ACHN (cell line): ENCODE results near the gene PRICKLE2.
"Not testable (repeated sequence)": the region's sequence is repeated elsewhere in the genome, so short reads cannot be mapped to it uniquely, and the experiment has no call there.

Experiments
- DNase-seq: peaks from one replicate; pipeline ENCODE4 v3.0.0-alpha.2; 2015
- in situ Hi-C: cut with HindIII; loops from 2 replicates; pipeline ENCODE4 v1.10.0; 2017; ENCODE audit warnings: low sequenced_read_pairs, low pct_ligation_motif_present, low pct_unique_long_range_greater_than_20kb

PRICKLE2 gene

GRCh38 chr3:64097920-64098319, 127.3 kb downstream of the PRICKLE2 start:
- DNase-seq, result no peak
- in situ Hi-C loops, result no loop called here

DNA sequence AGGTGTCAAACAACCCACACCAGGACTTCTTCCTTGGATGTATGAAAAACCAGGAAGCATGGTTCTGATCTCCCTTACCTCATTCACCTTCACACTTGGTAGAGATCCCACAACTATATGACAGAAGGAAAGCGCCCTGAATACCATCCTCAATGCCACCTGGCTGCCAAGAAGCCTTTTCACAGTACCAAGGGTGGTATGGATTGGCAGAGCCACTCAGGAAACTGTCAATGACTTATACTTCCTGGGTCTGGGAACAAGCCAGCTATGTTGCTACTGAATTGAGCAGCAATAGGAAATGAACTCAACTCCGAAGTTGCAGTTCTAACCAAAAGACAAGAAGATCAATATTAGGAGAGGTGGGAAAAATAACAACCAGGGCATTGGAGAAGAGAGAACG, 129.5 kb downstream of the PRICKLE2 start:
- DNase-seq, result no peak
- in situ Hi-C loops, result no loop called here

- in situ Hi-C loops, result no loop called here
- DNase-seq, result no peak
These were observed 130.6 kb downstream of the PRICKLE2 start for GRCh38 chr3:64094713-64095079.

DNA sequence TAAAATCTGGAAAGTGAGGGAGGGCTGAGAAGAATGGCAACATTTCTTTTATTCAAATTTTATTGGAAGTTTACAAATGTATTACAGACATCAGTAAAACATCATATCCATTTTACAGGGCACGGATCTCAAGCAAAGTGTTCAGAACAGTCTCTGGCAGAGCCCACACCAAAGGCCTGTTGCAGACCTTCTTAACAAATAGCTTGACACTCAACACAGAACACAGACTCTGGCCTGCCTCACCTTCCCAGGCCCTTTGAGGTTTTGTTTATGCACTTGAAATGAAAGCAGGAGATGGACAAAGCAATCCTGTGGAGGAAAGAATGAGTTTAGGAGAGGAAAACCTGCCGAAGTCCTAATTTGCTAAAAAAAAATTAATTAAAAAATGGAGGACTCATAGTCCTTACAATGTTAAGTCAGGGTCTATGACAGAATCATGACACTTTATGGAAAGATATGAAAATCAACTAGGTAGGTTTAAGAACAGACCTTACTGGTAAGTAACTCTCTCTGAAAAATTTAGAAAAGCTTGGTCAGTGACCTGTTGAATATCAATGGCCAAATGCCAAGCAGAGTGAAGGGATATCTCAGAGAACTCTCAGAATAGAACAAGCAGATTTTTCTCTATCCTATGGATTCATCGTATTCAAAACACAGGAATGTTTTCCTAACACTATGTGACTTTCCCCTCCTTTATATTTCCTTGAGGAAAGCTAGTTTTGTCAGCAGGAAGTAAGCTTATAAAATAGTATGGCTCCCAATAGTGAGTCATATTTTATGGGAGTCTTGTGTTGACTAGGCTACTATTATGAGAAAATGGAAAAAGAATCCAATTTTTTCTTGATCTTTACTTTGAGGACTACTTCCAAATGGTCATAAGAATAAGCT, 131.2 kb downstream of the PRICKLE2 start:
- DNase-seq, result no peak
- in situ Hi-C loops, result no loop called here

- no peak for DNase-seq
- in situ Hi-C loops, result no loop called here
These were observed 132.1 kb downstream of the PRICKLE2 start for GRCh38 chr3:64093211-64093610.

- in situ Hi-C loops, result no loop called here
- DNase-seq, result no peak
These were observed 133.8 kb downstream of the PRICKLE2 start for GRCh38 chr3:64091501-64091900.

DNA sequence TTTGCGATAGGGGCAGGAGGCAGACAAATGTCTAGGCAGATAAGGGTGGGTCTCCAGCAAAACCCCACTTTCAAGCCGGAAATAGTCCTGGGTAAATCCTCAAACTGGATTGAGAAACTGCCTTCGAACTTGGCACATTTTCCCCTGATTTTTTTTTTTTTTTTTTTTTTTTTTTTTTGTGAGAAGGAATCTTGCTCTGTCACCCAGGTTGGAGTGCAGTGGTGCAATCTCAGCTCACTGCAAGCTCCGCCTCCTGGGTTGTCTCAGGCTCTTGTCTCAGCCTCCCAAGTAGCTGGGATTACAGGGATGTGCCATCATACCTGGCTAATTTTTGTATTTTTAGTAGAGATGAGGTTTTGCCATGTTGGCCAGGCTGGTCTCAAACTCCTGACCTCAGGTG, 135.9 kb downstream of the PRICKLE2 start:
- in situ Hi-C loops, DNase-seq: not testable (repeated sequence)

DNA sequence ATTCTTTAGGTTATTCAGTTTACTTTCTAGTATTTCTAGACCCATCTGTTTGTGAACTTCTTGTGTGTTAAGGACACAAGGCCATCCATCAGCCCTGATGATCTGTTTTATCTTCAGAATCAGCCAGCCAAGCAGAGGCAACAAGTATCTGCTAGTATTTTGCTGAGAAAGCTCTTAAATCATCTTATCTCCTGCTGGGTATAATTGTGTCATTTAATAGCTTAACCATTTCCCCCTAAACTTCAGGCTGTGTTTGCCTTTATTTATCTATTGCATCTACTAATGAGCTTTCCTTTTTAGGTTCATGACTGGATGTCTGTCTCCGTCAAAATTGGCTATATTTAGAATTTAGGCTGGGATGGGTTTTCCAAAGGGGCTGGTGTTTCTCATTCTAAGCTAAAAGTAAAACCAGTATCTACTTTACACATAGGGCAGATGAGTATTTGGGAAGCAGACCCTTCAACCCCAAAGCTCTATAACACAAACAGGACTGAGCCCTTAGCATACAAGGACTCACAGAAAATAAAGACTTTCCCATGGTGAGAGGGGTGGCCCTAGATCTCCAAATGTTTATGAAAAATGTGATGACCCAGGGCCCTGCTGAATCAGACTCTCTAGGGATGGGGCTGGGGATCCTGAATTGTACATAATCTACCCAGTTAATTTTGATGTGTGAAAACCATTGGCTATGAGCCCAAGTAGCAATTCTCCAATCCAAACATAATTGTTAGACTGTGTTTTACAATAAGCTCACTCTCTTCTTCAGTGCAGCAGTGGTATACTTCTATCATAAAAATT, 136.7 kb downstream of the PRICKLE2 start:
- DNase-seq, result no peak

DNA sequence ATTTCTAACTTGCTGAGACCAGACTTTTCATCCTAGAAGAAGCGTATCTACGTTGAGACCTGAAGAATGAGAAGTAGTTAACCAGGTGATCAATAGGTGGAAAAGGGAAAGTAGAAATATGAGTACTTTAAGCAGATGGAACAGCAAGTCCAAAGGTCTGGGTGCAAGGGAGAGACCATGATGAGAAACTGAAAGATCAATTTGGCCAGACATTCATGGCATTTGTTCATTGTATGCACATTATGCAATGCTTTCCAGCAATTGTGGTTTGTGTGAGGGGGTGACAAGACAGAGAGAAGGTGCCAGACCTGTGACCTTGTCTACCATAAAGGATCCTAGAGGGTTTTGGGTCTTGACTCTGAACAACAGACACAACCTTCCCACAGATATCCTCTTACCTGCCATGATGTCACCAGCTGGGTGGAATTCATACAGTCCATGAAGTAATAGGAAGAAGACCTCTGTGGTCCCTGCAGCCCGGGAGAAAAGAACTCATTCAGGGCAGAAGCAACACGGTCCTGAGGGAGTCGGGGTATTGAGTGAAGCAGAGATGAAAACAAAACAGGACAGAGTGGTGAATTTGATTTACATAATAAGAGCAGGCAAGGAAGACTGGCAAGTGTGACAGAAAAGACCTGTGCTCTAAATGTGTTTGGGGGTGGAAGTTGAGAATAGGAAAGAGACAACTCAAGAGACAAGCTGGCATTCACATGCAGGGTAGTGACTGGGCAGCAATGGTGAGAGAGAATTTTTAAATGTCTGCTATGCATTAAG, 138.6 kb downstream of the PRICKLE2 start:
- no peak for DNase-seq
- in situ Hi-C loops, result no loop called here

More for the DNA sequence above, 136.7 kb downstream of the PRICKLE2 start:
- in situ Hi-C loops, result no loop called here

DNA sequence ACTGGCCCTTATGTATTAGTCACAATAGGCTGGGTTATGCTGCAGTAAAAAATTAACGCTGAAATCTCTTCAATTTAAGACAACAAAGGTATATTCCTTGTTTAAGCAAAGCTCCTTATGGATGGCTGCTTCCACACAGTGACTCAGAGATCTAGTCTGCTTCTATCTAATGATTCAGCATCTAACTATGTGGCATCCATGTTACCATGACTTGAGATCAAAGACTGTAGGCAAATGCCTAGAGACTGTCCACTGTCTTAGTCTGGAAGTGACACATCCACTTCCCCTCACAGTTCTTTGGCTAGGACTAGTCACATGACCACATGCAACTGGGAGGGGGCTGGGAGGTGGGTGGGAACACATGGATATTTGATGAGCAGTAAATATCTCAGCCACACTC, 140.6 kb downstream of the PRICKLE2 start:
- in situ Hi-C loops, result no loop called here
- peak; percentile 97 for DNase-seq

DNA sequence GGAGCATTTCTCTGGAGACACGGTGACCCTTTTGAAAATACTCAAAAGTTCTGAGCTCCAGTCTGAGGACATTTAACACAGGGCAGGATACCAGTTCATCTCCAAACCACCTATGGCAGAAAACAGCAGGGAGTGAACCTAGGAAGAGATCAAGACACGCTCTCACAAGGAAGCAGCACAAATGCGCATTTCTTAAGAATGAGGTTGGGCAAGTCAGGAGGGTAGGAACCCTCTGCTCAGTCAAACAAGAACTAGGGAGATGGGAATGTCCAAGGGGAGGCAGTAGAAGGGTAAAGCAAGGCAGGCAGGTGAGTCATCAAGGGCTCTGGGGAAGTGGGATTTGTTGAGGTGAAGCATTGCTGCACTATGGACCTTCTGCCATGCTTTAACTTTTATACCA, 141.7 kb downstream of the PRICKLE2 start:
- no peak for DNase-seq
- in situ Hi-C loops, result no loop called here

DNA sequence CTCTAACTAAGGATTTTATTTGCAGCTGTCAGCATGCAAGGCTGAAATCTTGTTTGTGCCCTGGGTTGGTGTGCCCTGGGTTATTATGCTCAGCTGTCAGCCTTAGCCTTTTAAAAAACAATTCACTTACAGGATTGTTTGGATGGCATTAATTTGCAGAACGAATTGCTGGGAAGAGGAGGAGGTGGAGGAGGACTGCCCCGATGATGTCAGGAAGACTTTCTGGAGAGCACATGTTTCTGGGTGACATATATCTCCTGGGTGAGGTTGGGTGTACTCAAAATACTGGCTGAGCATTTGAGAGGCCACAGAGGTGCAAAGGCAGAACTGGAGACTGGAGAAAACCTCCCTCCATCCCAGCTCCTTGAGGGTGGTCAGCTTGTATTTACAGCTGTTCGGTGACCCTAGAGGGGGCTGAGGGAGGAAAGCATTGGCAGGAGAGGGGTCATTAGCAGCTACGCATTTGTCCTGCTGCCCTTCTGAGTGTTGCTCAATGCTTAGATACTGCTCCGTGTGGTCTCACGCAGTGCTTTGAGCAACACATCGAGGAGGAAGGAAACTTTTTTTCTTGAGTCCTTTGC, 142.2 kb downstream of the PRICKLE2 start:
- DNase-seq, result no peak
- in situ Hi-C loops, result no loop called here

GRCh38 chr3:64082411-64082810, 142.9 kb downstream of the PRICKLE2 start:
- in situ Hi-C loops, result no loop called here
- DNase-seq, result peak; percentile 9

DNA sequence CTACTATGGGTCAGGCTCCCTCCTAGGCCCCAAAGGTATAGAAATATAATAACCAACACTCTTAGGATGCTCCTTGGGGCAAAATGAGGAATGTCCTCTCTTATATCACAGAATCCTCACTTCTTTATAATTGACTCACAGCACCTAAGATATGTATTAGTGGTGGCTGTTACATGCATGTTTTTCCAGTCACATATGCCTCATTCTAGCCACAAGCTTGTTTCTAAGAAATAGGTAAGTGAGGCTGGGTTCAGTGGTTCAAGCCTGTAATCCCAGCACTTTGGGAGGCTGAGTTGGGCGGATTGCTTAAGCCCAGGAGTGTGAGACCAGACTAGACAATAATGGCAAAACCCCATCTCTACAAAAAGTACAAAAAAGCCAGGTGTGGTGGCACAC, 144.0 kb downstream of the PRICKLE2 start:
- in situ Hi-C loops, result no loop called here
- DNase-seq, result no peak

GRCh38 chr3:64080616-64081234, 144.5 kb downstream of the PRICKLE2 start:
- DNase-seq, result no peak
- in situ Hi-C loops, result no loop called here

DNA sequence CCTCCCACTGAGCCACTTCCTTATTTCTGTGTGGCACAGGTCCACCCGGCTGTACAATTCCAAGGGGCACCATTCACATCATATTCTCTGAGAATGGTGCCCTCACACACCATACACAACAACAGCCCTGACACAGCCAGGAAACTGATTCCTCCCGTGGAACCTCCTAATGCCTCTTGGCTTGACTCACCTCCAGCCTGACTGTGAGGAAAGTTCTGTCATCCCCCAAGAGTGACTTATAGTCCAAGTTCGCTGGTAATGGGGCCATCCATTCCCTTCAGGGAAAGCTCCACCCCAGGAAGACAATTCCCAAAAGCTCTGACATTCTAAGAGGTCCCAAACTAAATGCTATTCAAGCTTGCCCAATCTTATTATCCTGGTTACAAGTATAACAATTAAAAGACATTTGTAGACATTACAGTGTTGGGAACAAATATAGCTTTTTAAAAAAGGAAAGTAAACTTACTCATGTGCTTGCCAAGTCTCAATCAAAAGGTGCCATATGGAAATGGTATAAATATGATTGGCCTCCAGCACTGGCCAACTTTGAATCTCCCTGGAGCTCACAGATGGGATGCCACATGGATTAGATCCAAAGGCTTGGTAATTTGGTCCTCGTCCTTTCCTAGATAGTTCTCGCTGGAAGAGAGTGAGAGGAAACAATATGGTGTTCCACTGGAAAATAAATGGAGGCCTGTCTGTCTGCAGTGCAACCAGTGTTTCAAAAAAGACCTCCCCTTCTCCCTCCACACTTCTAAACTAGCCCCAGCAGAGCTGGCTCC, 145.7 kb downstream of the PRICKLE2 start:
- no peak for DNase-seq
- in situ Hi-C loops, result no loop called here

- in situ Hi-C loops, result no loop called here
- no peak for DNase-seq
These were observed 146.3 kb downstream of the PRICKLE2 start for GRCh38 chr3:64078966-64079365.
